HG02759 (cell line): ENCODE measurements around the gene GNG4.
"Not testable (repeated sequence)": the region's sequence is repeated elsewhere in the genome, so short reads cannot be mapped to it uniquely, and the experiment has no call there.

ENCODE experiments used
- ATAC-seq: cut with Tn5 transposase; IDR thresholded peaks from one replicate; pipeline ENCODE4 v1.9.1; 2021; ENCODE audit warnings: mild to moderate bottlenecking, moderate library complexity; ENCODE audit not compliant: unreplicated experiment

Gene GNG4

DNA sequence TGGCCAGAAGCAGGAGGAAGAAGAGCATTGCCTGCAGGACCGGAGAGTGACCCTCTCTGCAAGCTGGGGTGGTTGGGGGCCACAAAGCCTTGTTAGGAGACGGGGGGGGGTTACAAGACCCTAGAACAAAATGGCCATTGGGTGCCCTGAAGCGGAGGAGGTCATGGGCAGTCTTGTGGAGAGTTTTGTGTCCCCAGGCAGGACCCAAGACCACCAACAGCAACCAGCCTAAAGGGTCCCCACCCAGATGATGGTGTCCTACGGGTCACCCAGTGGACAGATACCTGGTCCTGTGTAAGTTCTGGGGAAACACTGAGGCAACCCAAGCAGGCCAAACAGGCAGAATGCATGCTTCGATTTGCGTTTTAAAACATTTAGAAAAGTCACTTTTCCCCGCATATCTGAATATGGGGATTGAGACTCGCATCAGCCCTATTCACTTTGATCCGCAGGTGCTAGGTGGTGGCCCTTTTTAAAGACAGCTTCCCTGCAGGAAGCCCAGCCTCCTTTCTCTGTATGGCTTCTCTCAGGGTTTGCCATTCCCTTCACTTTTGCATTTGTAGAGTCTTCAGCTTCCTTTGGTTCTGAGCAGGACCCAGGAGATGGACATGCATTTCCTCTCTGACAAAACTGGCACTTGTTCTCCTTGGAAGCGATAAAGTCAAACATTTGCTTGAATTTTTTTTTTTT lies 21.1 kb downstream of the GNG4 start:
- no peak for ATAC-seq

- no peak for ATAC-seq
Measured at GRCh38 chr1:235625831-235626230, 23.8 kb downstream of the GNG4 start.

DNA sequence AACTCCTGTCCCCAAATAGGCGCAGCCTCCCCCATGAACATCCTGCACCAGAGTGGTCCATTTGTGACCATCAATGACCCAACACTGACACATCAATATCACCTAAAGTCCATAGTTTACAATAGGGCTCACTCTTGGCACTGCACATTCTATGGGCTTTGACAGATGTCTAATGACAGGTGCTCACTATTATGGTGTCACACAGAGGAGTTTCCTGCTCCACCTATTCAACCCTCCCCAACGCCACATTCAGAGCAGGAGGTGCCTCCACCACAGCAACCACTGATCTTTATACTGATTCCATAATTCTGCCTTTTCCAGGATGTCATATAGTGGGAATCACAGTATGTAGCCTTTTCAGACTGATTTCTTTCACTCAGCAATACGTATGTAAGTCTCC lies 24.2 kb downstream of the GNG4 start:
- ATAC-seq: no peak

- ATAC-seq: no peak
Measured at GRCh38 chr1:235624721-235625333, 24.8 kb downstream of the GNG4 start.

DNA sequence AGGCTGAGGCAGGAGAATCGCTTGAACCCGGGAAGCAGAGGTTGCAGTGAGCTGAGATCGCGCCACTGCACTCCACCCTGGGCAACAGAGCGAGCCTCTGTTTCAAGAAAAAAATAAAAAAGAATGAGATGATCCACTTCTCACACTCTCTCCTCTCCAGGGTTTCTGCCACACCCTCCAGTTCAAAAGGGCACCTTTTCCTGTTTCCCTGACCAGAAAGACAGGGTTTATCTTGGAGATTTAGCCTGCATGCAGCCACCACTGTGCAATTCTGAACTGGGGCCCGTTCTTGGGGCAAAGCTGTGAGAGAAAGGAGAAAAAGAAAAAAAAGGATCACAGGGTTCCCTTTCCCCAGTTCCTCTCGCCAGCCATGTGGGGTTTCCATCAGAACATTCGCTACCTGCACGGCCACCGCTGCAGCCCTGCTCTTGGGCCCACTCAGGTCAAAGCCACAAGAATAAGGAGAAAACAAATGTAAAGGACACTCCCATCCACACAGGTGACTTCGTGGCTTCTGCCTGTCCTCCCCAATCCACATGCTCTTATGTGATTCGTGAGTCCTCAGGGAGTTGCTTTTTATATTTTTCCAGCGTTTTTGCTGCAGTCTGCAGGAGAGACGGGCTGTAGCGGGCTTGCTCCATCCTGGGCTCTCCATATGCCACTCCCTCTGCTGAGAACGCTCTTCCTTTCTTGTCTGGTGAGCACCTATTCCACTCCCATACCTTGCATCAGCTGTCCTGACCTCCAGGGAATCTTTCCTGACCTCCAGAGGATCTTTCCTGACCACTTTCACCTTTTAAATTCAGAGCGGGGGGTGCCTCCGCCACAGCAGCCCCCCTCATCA lies 26.4 kb downstream of the GNG4 start:
- ATAC-seq: no peak

DNA sequence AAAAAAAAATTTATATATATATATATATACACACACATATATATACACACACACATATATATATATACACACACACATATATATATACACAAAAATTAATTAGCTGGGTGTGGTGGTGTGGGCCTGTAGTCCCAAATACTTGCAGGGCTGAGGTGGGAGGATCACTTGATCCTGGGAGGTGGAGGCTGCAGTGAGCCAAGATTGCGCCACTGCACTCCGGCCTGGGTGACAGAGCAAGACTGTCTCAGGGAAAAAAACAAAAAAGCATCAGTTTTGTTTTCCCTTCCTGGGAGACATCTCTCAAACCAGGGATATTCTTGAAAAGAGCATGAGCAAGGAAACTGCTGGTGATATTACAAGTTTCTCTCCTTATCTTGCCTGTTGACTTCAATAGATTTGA lies 30.4 kb downstream of the GNG4 start:
- ATAC-seq: not testable (repeated sequence)

GRCh38 chr1:235617808-235618207 lies 31.8 kb downstream of the GNG4 start:
- no peak for ATAC-seq

DNA sequence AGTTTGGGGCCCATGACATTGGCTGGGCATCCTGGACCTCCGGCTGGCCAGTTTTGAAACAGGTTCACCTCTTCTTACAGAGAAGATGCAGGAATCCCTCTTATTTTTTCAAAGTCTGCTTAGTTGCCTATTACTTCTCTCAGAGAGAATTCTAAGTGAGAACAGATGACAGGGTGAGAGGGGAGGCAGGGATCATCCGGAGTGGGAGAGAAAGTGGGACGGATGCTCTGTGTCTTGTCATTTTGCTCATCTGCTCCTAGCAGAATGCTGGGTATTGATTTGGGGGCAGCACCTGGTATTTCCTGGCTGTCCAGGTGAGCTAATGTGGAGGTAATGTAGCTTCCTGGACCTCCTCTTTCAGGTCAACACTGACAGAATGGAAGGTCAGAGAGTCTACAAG lies 32.4 kb downstream of the GNG4 start:
- no peak for ATAC-seq

GRCh38 chr1:235614442-235614954 lies 35.1 kb downstream of the GNG4 start:
- no peak for ATAC-seq

DNA sequence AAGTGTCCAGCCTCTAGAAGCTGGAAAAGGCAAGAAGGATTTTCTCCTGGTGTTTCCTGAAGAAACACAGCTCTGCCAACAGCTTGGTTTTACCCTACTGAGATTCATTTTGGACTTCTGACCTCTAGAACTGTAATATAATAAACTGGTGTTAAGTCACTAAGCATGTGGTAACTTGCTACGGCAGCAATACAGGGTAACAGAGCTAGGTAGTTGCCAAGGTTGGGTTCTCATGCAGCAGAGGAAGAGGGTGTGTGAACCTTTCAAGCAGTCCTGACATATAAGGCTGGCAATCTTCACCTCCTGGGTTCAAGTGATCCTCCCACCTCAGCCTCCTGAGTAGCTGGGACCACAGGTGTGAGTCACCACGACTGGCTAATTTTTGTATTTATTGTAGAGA lies 36.0 kb downstream of the GNG4 start:
- no peak for ATAC-seq

- ATAC-seq: no peak
Measured at GRCh38 chr1:235612761-235613160, 36.8 kb downstream of the GNG4 start.

DNA sequence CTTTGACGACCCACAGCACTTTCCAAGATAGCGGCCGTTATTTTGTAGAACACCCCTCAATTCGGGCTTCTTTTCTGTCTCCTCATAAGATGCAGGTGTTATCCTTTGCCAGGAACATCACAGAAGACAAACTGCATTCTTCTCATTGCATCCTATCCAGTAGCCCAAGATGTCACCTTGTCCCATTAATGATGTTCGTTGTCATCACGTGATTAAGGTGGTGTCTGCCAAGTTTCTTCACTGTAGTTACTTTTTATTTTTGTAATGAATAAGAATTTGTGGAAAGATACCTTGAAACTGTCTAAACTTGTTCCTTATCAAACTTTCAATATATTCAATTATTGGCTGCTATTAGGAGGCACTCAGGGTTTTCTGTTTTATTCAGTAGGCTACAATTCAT lies 39.4 kb downstream of the GNG4 start:
- ATAC-seq: no peak

DNA sequence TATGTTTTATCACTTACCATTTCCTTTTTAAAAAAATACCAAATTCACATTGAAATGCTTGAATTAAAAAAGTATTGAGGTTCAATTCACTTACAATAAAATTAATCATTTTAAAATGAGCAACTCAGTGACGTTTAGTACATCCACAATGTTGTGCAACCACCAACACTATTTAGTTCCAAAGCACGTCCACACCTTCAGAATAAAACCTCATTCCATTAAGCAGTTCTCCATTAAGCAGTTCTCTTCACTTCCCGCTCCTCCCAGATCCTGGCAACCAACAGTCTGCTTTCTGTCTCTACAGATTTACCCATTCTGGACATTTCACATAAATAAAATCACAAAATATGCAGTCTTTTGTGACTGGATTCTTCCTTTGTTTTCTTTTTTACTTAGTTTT lies 41.3 kb downstream of the GNG4 start:
- no peak for ATAC-seq

DNA sequence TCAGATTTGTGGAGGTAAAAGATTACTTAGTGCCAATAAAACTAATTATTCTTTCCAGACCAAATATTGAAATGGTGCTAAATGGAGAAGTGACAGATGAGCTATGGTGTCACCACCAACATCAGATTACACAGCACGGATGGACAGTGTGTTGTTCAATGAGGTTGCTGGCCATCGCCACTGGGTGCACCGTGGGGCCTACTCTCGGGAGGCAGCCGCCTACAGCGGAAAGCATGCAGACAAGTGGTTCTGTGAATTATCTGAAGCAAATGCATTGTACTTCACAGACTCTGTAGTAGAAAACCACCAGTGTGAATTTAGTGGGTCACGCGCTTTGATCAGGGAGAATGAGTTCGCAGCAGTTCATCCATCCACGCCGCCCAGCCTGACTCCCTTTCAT lies 42.3 kb downstream of the GNG4 start:
- ATAC-seq: no peak

DNA sequence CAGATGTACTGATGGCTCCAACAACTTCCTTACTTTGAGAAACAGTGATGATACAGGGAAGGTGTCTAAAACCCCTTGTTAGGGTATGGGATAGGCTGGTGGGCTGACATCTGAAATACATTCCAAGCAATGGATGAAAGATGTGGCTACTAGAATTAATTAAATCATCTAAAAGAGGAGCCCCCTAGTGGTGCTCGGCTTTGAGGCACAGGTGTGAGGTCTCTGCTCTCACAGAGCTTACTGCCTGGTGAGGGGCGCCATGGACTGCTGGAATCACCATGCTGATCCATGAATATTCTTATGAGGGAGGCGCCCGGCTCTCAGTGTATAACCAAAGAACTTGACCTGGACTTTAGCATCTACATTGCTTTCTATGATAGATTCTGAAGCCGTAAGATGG lies 48.5 kb downstream of the GNG4 start:
- ATAC-seq: no peak

GRCh38 chr1:235599536-235599935 lies 50.0 kb downstream of the GNG4 start:
- no peak for ATAC-seq

- ATAC-seq: no peak
Measured at GRCh38 chr1:235597867-235598553, 51.6 kb downstream of the GNG4 start.

DNA sequence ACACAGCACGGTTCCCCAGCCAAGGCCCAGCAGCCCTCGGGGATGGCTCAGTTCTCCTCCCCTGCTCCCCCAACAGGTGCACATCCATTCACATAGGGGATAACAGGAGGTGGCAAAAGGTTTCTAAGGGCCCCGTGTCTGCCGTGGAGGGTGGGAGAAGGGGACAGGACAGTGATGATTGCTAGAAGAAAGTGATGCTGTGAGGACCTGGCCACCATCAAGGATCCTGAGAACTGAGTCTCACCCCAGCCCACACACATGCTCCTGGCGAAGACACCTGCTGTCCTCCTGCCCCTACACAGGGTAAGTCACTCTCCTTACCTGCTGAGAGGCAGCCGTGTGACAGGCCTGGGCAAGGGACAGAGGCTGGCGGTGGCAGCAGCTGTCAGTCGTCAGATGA lies 54.5 kb downstream of the GNG4 start:
- ATAC-seq: no peak

DNA sequence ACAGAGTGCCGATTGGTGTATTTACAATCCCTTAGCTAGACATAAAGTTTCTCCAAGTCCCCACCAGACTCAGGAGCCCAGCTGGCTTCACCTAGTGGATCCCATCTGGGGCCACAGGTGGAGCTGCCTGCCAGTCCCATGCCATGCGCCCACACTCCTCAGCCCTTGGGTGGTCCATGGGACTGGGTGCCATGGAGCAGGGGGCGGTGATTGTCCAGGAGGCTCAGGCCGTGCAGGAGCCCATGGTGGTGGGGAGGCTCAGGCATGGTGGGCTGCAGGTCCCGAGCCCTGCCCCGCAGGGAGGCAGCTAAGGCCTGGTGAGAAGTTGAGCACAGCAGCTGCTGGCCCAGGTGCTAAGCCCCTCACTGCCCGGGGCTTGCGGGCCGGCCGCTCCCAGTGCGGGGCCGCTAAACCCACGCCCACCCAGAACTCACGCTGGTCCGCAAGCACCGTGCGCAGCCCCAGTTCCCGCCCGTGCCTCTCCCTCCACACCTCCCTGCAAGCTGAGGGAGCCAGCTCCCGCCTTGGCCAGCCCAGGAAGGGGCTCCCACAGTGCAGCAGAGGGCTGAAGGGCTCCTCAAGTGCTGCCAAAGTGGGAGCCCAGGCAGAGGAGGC lies 55.2 kb downstream of the GNG4 start:
- not testable (repeated sequence) for ATAC-seq

DNA sequence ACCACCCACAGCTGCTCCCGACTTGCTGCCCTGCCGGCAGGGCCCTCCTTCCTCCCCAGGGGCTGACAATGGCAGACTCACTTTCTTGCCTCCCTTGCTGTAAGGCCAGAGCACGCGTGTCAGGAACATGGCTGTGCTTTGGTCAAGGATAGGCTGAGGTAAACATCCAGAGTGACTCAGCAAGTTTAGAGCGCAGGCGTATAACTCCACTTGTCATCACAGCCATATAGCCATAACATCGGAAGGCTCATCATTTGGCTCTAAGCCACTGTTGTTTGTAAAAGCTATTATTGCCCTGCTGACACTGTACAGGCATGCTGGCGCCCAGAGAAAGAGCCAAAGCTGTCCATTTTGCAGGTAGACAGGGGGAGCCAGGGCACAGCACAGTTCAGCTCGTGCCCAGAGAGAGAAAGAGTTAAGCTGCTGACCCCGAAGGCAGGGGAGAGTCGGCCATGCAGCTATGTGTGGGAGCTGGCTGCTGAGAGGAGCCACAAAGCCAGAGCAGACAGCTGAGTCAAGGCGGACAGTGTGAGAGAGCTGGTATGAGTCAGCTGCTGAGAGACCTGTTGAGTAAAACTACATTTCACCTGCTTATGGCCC lies 60.6 kb downstream of the GNG4 start:
- ATAC-seq: no peak
